NCI-H748 treated with DMSO at 0.1 percent for 48 hours (cell line): ENCODE results near the gene DARS1.

ENCODE experiments used
- DNase-seq: peaks from one replicate; lab custom pipeline; 2025; lab: John Stamatoyannopoulos, UW

Gene DARS1

GRCh38 chr2:136015699-136016098, 30.3 kb upstream of the DARS1 start:
- DNase-seq, result no peak

DNA sequence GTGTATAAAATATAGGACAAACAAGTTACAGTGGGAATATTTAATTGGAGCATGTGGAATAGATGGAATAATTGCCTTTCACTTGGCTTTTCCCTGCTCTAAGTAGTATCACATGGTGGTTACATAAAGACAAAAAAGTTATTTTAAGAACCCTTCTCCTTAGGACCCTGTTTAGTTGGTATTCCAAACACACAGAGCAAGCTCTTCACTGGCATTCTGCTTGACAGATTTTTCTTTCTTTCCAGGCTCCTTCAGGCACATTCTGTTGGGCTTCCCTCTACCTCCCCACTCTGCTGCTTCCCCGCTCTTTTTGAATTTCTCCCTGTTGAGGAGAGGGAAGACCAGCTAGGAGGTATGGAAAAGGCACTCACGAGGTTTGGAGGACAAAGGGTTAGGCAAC, 29.0 kb upstream of the DARS1 start:
- DNase-seq, result no peak

DNA sequence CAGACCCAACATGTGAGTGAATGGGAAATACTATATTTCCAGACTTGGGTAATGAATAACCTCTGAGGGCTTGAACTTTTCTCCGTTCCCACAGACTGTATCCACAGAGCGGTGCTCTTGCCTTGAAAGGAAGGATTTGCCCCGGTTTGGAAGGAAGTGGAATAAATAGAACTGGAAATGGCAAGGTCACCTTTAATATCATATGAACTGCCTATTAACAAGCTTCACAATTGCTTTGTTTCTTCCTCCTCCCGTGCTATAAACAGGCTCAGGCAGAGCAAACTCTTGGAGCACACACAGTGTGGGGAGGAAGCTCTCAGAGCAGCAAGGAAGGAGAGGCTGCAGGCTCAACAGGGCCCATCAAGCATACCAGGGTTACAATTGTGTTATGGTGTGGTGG, 28.5 kb upstream of the DARS1 start:
- DNase-seq, result no peak

- DNase-seq, result no peak
Measured at GRCh38 chr2:136013136-136013685, 27.8 kb upstream of the DARS1 start.

DNA sequence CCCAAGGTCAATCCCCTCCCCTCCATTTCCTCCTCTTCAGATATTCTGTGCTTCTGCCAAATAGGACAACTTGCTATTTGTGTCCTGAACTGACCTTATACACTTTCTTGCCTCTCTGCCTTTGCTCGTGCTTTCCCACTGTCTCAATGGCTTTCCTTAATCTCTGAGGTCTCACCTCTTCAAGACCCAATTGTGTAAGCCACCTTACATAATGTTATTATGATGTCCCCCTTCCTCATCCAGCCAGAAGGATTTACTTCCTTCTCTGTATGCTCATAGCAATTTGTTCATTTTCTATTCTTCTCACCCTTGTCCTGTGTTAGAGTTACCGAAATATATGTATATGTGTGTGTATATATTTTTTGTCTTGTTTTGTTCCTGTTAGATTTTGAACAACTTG, 26.9 kb upstream of the DARS1 start:
- no peak for DNase-seq

GRCh38 chr2:136010126-136010525, 24.7 kb upstream of the DARS1 start:
- no peak for DNase-seq

- DNase-seq, result no peak
Measured at GRCh38 chr2:136008205-136008865, 22.9 kb upstream of the DARS1 start.

- no peak for DNase-seq
Measured at GRCh38 chr2:136006658-136007057, 21.2 kb upstream of the DARS1 start.

GRCh38 chr2:136005462-136006196, 20.2 kb upstream of the DARS1 start:
- no peak for DNase-seq

- no peak for DNase-seq
Measured at GRCh38 chr2:136004965-136005364, 19.5 kb upstream of the DARS1 start.

GRCh38 chr2:136001131-136001530, 15.7 kb upstream of the DARS1 start:
- no peak for DNase-seq

GRCh38 chr2:136000502-136000901, 15.1 kb upstream of the DARS1 start:
- no peak for DNase-seq

GRCh38 chr2:135999899-136000298, 14.5 kb upstream of the DARS1 start:
- DNase-seq, result no peak

DNA sequence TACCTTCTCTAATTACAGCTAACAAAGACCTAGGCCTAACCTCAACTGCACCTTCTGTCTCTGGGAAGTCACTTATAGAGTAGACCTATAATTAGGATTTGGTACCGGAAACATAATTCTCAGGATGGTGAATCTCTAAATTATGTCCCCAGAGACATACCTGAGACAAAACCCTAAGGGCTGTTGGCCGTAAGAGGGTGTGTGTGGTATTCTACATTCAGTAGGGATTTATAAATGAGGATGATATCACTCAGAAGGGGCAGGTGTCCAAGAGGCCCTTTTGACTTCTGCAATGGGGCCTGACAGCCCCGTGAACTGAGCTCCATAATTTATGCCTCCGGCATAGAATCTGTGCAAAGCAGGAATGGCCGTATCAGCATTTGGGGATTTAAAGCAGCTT, 13.5 kb upstream of the DARS1 start:
- DNase-seq, result no peak

GRCh38 chr2:135997380-135997779, 12.0 kb upstream of the DARS1 start:
- no peak for DNase-seq

DNA sequence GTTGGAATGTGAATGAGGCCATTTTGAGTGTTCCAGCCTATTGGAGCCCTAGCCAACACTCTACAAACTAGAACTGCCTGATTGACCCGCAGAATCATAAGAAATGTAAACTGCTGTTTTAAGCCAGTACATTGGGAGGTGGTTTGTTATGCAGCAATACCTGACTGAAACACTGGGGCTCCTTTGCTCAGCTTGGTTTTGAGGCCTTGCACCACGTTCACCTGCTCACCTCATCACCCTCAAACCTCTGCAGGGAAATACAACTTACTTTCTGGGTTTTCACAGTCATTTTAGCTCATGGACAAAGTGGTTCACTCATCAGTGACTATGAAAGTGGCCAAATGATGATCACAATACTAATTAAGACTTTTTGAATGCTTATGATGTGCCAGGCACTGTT, 10.9 kb upstream of the DARS1 start:
- DNase-seq, result no peak

- no peak for DNase-seq
Measured at GRCh38 chr2:135994281-135994680, 8.9 kb upstream of the DARS1 start.

GRCh38 chr2:135993421-135993820, 8.0 kb upstream of the DARS1 start:
- no peak for DNase-seq

- no peak for DNase-seq
Measured at GRCh38 chr2:135991861-135992260, 6.4 kb upstream of the DARS1 start.

- no peak for DNase-seq
Measured at GRCh38 chr2:135987441-135987840, 2.0 kb upstream of the DARS1 start.

GRCh38 chr2:135986507-135986906, 1.1 kb upstream of the DARS1 start:
- DNase-seq, result no peak

DNA sequence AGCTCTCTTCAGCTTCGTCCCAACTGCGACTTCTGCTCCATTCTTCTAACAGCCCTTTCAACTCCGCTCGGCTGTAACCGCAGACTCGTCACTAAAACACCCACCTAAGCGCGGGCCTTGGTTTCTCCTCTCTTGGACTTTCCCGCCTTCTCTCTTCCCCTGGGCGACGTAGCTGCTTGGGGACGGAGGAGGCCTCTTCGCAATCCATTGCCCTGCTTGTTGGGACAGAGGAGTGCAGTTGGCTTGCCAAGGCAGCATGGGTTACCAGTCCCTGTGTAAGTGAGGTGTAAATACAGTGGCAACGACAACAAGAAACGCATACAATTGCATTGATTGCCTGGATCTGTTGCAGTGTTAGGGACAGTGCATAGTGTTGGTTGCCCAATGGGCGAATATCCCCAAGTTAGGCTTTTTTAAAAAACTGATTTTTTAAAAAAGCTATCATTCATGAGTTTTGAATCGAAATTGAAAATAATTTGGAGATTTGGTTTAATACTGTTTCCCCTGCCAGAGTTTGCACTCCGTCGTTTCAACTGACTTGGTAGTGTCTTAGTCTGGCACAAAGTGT, 484 bp upstream of the DARS1 start:
- DNase-seq, result no peak
